GM23248 (cell line): ENCODE results near the gene TGFB3.

Experiments used
- EZH2 ChIP-seq: fragments of 200-600 bp; sonication (generic); IDR thresholded peaks from 2 replicates; pipeline ENCODE4 v1.6.1; 2018; ENCODE audit warnings: antibody characterized with exemption, mild to moderate bottlenecking; ENCODE audit not compliant: insufficient read depth, poor library complexity, severe bottlenecking
- EZH2phosphoT487 ChIP-seq: fragments of 200-600 bp; sonication (generic); IDR thresholded peaks from 2 replicates; pipeline ENCODE4 v1.6.1; 2018; ENCODE audit warnings: antibody characterized with exemption, moderate library complexity, mild to moderate bottlenecking, low read depth; ENCODE audit not compliant: insufficient read depth

DNA sequence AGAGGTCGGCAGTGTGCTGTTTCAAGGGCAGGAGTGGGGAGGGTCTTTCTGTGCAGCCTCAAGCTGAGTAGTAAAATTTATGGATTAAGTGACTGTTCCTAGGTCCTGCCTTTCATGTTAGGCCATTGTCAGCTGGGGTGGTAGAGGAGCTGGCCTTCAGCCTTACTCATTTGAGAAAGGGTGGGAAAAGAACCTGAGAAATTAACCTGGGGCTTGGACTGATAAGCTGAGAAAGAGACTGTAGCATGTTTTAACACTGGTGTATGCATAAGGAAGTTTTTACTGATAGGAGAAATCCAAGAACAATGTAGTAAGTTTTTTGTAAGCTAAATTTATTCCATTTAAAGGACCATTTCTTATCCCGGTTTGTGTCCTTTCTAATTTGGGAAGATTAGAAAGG lies 24.5 kb upstream of the TGFB3 start:
- TF ChIP-seq EZH2 (no peak), EZH2phosphoT487 (no peak)
